ENCODE measurements around the gene PDE9A.

PDE9A gene

DNA sequence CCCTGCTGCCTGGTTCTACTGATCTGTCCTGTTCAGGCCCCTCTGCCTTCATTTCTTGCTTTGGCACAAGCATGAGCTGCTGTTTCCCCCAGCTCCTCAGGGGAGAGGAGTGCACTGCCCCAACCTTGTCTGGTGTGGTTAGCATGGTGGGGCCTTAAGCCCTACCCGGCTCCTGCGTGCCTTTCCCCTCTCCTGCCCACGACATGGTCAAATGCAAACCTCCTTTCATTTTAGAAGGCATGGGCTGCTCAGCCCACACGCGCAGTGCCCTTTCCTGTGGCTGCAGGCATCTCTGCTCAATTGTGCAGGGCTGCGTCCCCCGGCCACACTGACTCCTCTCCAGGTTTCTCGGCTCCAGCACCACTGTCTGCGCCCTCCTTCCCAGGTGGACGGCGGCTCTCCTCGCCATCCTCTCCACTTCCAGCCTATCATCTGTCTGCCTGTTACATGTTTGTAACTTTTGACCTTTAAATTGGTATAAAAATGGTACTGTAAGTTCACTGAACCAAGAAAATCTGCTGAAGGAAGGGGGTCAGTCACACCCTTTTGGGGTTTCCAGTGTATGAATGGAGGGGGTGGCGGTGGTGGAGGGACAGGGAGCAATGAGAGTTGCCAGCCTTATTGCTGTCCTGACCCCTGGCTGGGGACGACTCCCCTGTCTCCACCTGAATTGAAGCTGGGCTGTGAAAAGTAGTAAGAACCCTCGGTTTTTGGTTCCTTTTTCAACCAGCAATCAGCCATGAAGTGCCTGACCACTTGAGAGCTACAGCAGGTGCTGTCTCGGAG, 5.1 kb downstream of the PDE9A start:
- DNase-seq: no peak

DNA sequence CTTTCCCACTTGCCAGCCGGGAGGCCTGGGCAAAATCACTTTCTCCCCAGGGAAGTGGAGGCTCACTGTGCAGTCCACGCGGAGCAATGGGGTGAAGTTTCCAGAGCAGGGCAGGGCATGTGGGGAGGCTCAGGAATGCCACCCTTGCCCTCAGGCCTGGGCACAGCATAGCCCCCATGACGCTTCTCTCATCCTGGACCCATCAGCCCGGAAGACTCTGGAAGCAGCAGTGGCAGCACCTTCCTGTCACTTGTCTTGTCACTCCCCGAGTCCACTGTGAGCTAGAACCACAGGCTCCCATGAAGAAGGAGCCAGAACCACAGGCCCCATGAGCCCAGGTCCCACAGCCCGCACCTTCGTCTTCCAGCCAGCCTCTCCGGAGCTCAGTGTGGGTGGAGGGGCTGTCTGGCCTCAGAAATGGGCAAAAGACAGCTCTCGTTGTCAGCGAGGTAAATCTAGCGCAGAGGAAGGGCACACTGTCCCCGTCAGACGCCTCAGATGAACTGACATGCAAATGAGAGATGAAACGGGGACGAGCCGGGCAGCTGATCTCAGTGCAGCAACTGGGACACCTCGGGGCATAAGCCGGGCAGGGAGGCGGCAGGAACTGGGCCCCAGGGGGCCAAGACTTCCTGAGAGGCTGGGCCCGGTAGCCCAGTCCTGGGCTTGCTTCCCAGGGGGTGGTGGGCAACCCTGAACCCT, 6.1 kb downstream of the PDE9A start:
- no peak for DNase-seq

DNA sequence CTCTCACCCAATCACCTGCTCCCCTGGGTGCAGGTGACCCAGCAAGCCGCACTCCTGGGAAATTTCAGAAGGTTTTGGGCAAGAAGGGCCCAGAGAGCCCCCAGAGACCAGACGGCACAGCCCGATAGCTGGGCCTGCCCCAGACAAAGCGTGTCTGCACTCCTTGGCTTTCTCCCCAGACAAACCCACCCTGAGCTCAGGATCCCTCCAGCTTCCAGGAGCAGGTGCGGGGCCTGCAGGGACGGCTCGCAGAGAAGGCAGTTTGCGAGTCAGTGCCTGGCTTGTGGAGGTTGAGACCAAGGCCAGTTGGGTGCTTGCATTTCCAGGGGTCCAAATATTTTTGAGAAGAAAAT, 6.7 kb downstream of the PDE9A start:
- DNase-seq: no peak

DNA sequence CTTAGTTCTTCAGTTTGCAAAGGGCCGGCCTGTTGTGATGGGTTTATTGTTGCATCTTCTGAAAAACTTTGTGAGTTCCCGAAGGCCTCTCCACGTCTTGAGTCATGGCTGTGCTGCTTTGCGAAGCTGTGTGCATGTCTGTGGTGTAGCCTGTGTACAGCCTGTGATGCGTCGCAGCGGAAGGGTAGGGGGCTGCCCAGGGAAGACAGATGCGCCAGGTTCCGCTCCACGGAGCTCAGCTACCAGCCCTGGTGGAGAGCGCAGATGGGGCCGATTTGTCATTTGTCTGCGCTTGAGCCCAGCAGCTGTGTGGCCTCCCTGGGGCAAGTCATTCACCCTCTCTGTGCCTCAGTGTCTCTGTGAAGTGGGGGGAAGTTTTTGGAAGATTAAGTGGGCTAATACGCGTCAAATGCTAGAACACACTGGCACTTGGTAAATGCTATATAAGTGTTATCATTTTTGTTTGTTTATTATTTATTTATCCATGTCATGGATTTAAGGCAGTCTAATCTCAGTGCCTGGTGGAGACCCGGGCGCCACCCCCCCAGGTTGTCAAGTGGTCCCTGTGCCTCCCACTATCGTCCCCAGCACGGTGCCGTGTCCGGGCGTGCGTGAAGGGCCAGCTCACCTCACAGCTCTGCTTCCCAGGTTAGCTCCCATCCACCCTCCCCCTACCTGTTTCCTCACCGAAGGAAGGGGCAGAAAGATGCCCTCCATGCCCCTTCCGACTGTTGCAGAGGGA, 8.4 kb downstream of the PDE9A start:
- no peak for DNase-seq

DNA sequence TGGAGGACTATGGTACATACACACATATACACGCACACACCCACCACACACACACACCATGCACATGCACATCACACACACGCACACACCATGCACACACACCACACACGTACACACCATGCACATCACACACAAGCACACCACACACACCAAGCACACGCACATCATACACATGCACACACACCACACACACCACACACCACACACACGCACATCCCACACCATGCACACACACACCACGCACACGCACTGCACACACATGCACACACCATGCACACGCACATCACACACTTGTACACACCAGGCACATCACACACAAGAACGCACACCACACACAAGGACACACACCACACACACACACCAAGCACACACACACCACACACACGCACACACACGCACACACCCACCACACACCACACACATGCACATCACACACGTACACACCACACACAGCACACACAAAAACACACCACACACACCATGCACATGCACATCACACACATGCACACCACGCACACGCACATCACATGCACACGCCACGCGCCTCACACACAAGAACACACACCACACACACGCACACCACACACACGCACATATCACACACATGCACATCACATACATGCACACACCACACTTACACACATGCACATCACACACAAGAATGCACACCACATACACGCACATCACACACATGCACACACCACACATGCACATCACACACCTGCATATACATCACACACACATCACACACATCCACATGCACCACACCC, 9.2 kb downstream of the PDE9A start:
- no peak for DNase-seq

DNA sequence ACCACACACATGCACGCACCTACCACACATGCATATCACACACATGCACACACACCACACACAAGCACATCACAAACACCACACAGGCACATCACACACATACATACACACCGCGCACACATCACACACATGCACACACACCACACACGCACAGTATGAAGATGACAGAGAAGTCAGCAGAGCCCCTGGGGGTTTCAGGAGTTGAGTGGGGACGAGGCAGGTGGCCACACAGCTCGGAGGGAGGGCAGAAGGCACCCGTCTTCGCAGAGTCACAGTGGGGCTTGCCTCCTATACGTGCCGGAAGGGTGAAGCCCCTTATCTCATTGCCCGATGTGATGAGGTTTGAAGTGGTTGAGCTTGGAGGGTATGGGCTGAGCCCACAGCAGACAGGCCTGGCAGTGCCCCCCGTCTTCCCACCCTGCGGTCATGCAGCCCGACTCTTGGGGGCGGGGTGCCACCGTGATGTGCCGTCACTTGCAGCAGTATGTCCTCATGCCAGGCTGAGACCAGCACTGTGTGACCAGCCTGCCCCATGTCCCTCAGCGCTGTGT, 9.9 kb downstream of the PDE9A start:
- no peak for DNase-seq

DNA sequence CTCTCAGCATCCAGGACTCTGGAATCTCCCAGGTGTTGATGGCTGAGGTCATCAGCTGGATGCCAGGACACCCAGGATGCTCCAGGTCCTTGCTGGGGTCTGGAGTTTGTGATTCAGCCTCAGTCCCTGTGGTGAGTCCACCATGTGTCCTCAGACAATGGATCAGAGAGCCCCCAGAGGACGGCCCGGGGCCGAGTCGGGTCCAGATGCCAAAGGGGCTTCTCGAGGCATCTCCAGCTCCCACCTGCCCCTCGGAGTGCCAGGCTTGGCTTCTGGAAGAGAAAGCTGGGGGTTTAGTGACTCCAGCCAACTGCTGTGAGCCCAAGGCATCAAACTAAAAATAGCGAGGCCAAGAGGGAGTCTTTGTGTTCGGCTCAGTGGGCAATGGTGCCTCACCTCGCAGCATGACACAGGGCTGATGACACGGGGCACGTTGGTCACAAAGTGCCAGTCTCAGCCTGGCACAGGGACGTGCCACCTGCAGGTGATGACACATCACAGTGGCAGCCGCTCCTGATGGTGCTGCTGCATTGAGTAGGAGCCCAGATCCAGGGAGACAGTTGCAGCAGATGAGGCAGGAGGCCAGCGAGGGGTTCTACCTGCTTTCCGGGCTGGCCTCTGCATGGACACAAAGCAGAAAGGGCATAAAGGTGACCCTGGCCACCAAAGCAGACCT, 10.6 kb downstream of the PDE9A start:
- DNase-seq: no peak

DNA sequence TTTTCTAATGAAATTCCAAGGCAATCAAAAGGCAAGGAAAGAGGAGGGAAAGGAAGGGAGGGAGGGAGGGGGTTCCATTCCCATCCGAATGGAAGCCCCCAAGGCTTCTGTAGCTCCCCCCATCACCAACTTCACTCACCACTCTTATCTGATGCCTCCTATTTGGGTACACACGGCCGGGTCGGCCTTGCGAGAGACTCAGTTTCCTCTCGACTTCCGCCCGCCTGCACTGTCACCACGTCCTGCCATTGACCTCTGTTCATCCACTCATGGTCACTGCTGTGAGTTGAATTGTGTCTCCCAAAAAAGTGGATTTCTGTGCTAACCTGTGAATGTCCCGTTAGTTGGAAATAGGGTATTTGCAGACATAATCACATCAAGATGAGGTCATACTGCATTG, 11.2 kb downstream of the PDE9A start:
- no peak for DNase-seq

DNA sequence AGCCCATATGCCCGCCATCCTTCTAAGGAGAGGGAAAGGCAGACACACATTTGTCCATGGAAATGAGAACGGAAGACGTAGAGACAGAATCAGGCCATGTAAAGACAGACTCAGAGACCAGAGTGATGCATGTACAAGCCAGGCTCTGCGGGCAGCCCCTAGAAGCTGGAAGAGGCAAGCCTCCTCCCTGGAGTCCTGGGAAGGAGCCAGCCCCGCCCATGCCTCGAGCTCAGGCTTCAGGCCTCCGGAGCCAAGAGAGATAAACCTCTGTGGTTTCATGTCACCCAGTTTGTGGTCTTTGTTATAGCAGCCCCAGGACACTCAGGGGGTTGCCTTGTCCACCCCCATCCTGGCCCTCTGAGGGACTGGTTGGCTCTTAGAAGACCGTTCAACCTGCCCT, 11.6 kb downstream of the PDE9A start:
- DNase-seq: no peak

DNA sequence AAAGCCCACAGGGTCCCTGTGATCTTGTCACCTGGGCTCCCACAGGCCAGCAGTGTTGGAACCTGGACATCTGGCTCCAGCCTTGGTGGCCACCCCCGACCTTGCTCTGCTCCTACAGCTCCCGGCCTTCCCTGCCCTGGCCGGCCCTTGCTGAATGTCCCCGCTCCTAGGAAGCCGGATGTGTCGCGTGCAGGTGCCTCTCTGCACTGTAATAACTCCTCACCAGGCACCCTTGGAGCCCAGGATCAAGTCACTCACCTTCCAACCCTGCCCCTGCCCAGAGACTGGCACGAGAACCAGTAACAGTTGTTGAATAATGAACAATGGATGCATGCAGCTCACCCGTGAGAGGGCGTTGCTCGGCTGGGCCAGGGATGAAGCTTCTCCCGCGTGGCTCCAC, 12.1 kb downstream of the PDE9A start:
- DNase-seq: no peak

DNA sequence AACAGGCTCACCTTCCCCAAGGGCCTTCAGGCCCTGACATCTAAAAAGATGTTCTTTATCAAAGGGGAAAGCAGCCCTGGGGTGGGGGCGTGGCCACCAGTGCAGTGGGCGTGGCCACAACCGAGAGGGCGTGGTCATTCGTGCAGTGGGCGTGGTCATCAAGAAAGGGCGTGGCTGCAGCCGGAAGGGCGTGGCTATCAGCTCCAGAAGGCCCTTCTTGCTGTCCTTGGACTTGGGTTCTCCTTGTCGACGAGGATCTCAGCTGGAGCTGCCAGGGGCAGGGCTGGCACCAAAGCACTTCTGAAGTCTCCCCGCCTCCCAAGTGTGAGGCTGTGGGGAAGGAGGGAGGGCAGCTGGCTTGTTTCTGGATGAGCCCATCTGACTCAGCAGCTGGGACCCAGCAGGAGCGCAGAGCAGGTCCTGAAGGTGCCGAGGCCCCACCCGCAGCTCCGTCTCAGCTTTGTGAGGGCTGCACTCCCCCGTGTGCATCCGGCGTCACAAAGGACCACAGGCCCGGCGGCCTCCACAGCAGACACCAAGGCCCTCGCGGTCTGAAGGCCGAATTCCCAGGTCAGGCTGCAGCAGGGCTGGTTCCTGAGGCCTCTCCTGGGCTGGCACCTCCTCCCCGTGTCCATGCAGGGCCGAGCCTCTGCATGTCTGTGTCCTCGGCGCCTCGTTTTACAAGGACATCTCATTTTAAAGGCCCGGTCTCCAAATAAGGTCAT, 12.8 kb downstream of the PDE9A start:
- DNase-seq: no peak

DNA sequence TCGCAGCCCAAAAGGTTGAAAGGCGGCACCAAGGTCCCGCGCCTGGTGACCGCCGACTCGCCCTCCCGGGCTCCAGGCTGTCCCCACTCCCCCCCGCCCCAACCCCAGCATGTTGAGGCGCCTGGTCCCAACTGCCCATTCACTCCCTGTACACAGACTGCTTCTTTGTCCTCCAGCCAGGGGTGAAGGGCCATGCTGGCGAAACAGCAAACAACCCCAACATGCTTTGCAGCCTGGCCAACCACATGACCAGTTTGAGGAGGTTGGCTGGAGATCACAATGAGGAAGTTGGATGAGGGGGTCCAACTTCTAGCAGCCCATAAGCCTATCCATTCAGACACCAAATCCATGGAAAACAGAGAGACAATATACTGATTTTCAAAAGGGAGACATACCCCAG, 13.5 kb downstream of the PDE9A start:
- no peak for DNase-seq

DNA sequence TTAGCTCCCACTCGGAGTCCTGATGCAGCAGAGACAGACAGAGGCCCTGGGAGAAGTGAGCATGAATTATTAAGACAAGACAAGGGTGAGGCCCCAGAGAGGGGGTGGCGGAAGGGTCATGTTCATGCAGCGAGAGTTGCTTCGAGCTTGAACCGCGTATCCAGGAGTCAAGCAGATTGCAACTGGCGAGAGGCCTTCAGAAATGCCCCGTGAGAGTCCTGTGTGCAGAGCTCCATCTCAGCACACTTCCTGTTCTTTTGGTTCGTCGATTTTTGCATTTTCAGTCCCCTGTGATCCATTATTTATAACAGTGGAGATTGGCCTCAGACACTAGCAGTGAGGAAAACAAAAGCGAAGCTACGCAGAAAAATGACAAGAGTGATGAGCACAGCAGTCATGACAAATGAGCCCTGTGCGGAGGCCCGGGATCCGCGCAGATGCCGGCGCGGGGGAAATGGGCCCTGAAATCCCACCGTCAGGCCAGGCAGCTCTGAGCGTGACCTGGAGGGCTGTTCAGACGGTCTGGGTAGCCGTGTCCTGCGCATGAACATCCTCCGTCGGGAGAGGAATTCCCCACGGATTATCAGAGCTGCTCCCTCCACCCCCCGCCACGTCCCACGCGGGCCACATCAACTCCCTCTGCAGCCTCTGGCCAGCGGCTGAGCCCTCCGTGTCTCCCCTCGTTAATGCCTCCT, 15.0 kb downstream of the PDE9A start:
- no peak for DNase-seq

DNA sequence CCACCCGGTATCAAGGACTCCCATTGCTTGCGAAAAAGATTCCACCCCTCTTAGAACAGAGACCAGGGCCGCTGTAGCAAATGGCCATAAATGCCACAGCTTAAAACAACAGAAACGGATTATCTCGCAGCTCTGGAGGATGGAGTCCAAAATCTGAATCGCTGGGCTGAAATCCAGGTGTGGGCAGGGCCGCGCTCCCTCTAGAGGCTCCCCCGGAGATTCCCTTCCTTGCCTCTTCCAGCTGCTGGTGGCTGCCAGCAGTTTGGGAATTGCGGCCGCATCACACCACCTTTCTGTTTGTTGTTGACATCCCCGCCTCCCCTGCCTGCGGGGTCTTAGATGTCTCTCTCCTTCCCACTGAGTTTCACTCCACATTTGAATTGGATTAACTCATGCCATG, 15.6 kb downstream of the PDE9A start:
- no peak for DNase-seq

DNA sequence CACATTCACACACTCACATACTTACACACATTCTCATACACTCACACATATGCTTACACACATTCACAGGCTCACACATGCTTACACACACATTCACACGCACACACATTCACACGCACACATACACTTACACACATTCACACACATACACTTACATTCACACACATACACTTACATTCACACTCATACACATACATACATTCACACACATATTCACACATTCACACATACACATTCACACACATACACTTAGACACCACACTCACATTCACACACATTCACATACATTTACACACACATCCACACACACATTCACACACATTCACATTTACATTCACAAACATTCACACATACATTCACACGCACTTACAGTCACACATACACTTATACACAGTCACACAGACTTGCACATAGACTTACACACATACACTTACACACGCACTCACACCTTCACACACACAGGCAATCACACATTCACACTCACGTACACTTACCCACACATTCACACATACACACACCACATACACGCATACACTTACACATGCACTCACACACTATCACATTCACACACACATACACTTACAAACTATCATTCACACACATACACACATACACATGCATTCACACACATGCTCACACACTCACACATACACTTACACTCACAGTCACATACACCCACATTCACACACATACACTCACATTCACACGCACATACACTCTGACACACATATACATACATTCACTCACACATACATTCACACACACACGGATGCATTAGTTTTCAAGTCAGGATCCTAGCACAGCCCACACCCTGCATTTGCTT, 16.8 kb downstream of the PDE9A start:
- no peak for DNase-seq

DNA sequence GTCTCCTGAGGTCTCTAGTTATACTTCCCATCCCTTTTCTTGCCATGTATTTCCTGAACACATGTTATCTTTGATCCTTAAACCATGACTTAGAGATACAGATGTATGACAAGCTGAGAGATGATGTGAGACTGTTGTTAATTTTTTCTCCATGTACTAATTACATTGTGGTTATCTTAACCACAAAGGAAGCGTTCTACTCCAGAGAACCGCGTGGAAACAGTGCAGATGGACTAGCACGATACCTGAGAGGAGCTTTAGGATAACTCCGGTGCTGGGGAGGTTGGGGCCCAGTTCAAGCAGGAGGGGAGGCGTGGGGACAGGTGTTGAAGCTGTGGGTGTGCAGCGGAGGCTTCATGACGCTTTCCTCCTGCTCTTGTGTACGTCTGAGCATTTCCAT, 17.5 kb downstream of the PDE9A start:
- peak; percentile 21 for DNase-seq

DNA sequence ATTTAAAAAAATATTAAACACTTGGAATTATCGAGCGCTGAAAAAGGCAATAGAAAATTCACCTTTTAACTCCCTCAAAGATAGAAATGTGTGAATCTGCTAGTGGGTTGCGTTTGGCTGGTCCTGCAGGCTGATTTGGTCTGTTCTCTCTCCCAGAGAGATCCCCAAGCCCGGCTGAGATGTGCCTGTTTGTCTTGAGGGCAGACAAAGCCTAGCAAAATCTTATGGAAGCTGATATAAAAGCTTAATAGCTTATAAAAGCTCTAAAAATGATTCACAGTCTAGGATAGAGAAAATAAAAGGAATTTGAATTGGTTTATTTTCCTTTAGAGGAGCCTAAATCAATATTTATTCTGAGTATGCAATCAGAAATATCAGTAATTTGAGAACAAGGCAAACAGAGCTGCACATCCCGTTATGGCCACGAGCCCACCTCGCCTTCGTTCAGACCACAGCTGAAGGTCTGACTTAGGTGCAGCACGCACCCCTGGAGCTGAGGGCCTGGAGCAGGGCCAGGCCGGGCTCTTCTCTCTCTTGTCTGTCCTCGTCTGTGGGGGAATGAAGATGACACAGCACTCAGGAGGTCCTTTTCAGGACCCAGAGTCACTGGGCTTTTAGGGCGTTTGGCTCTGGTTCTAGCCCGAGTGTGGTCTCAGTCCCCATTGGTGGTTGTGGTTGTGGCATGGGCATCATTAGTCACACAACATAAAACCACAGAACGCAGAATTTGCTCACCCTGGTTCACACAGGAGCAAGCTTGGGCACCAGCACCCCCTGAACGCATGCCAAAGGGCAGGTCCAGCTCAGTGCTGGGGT, 18.6 kb downstream of the PDE9A start:
- DNase-seq: no peak

DNA sequence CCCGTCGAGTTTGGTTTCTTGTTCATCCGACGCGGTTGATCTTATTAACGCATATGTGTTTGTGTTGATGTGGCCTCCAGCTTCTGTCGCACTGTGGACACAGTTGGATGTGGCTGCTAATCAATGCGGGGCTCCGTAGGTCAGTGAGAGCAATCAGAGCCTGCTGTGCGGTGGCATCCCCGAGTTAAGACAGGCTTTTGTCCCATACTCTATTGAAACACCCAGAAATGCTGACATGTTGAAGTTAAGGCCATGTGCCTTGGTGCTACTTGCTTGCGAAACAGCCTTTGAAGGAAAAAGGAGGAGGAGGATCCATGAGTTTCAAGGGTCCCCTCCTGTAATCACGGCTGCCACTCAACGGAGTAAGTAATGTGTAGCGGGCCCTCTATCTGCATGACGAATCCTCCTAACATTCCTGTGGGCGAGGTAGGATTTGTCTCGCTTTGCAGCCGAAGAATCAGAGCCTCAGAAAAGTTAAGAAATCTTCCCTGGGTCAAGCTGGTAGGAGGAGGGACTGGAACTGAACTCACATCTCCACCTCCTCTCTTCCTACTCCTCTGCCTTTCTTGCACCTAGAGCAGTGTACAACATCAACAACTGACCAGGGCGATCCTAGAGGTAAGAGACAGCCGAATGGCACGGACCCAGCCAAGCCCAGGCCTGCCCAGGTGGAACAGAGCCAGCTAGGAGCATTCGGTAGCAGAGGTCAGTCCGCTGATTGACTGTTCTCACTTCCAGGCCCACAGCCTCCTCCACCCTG, 19.5 kb downstream of the PDE9A start:
- no peak for DNase-seq
